ENCODE data around the gene EVL.

Gene EVL

DNA sequence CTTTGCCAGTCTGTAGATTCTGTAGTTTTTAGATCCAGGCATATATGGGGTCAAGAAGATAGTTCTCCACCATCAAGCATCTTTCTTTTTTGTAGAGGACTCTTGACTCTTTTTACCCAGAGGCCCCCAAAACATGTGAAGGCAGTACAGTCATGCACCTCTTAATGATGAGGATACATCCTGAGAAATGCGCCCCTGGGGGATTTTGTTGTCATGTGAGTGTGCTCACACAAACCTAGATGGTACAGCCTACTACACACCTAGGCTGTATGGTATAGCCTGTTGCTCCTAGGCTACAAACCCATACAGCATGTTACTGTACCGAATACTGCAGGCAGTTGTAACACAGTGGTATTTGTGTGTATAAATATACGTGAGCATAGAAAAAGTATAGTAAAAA is 23.0 kb downstream of the EVL start:
- Histone ChIP-seq H3K4me1 (ENCODE audit: control insufficient read depth in 1 of 2, insufficient read depth in 2 of 2, low read length in 2 of 2) (no peaks in the 10 kb centered on the region), H3K27ac (ENCODE audit: low read length) (no peak overlapping the region), H3K4me3 (ENCODE audit: low read depth in 1 of 2, low read length in 2 of 2) (no peak overlapping the region), H3K36me3 (ENCODE audit: control insufficient read depth in 1 of 2, insufficient read depth in 2 of 2, low read length in 2 of 2) (peaks cover 5 to 16% of the 10 kb centered on the region in 2 donors), H3K27me3 (ENCODE audit: low read depth, low read length) (no peaks in the 10 kb centered on the region), H3K9me3 (ENCODE audit: control insufficient read depth in 1 of 2, low read length in 2 of 2) (no peaks in the 10 kb centered on the region)

DNA sequence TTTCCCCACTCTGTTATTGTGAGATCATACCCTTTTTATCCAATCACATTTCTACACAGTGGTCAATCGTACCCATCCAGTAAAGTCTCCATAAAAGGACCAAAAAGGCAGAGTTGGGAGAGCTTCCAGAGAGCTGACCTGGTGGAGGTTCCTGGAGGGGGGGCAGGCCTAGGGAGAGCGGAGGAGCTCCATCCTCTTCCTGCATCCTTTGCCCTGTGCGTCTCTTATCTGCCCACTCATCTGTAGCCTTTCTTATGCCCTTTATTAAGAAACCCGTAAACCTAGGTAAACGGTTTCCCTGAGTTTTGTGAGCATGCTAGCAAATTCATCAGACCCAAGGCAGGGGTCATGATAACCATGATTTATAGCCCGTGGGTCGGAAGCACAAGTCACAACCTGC is 26.2 kb downstream of the EVL start:
- no peaks in the 10 kb centered on the region for H3K4me1 ChIP-seq (ENCODE audit: control insufficient read depth in 1 of 2, insufficient read depth in 2 of 2, low read length in 2 of 2)
- no peak overlapping the region for H3K27ac ChIP-seq (ENCODE audit: low read length)
- H3K27me3 ChIP-seq (ENCODE audit: low read depth, low read length), result no peaks in the 10 kb centered on the region
- no peaks in the 10 kb centered on the region for H3K9me3 ChIP-seq (ENCODE audit: control insufficient read depth in 1 of 2, low read length in 2 of 2)
- peaks cover 3 to 5% of the 10 kb centered on the region in 2 donors for H3K36me3 ChIP-seq (ENCODE audit: control insufficient read depth in 1 of 2, insufficient read depth in 2 of 2, low read length in 2 of 2)
- no peak overlapping the region for H3K4me3 ChIP-seq (ENCODE audit: low read depth in 1 of 2, low read length in 2 of 2)

DNA sequence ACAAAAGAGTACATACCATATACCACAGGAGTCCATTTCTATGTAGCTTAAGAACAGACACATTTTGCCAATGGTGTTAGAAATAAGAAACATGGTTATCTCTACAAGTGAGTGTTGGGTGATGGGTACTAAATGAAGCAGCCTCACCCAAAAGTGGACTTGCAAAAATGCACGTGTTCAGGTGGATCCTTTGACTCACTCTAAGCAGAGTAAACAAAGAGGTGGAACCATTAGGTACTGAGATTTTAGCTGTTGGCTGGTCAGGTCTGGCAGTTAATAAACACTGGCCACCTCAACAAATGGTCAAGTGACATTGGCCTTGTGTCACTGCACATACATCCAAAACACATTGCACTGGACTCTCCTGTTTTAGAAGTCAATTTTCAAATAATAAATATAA is 27.6 kb downstream of the EVL start:
- H3K4me1 ChIP-seq (ENCODE audit: control insufficient read depth in 1 of 2, insufficient read depth in 2 of 2, low read length in 2 of 2), result no peaks in the 10 kb centered on the region
- H3K9me3 ChIP-seq (ENCODE audit: control insufficient read depth in 1 of 2, low read length in 2 of 2), result no peaks in the 10 kb centered on the region
- no peak overlapping the region for H3K4me3 ChIP-seq (ENCODE audit: low read depth in 1 of 2, low read length in 2 of 2)
- peaks cover 7 to 9% of the 10 kb centered on the region in 2 donors for H3K36me3 ChIP-seq (ENCODE audit: control insufficient read depth in 1 of 2, insufficient read depth in 2 of 2, low read length in 2 of 2)
- no peak overlapping the region for H3K27ac ChIP-seq (ENCODE audit: low read length)
- no peaks in the 10 kb centered on the region for H3K27me3 ChIP-seq (ENCODE audit: low read depth, low read length)

DNA sequence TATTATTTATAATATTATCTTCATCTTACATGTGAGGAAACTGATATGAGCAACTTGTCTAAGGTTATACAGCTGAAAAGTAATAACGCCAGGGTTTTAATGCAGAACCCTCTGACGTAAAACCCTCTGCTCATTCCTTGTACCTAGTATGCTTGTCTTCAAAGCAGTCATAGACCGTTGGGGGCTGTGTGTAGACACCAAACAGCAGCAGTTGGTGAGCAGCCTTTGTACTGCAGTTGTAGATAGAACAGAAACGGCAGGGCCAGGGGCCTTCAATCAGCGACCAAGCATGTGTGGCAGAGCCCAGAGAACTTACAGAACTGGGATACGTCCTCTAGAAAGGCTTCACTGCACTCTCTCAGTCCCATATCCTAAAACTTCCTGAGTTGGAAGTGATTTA is 28.1 kb downstream of the EVL start:
- Histone ChIP-seq H3K4me3 (ENCODE audit: low read depth in 1 of 2, low read length in 2 of 2) (no peak overlapping the region), H3K27ac (ENCODE audit: low read length) (no peak overlapping the region), H3K9me3 (ENCODE audit: control insufficient read depth in 1 of 2, low read length in 2 of 2) (no peaks in the 10 kb centered on the region), H3K36me3 (ENCODE audit: control insufficient read depth in 1 of 2, insufficient read depth in 2 of 2, low read length in 2 of 2) (peaks cover 10 to 14% of the 10 kb centered on the region in 2 donors), H3K27me3 (ENCODE audit: low read depth, low read length) (no peaks in the 10 kb centered on the region), H3K4me1 (ENCODE audit: control insufficient read depth in 1 of 2, insufficient read depth in 2 of 2, low read length in 2 of 2) (no peaks in the 10 kb centered on the region)

DNA sequence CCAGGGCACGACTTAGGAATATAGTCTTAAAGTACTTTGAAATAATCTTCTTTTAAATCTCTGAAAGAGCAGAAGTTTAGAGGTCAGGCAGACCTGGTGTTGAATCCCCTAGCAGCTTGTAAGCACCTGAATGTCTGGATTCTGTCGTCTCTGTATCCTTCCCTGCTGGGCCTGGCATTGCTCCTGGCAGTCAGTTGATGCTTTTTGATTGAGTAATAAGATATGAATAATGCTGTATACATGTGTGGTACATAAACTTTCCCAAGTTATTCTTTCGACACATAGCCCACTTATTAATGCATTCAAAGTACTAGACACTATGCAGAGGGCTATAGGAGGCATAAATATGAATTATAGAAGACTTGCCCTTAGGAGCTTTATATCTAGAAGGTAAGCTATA is 31.4 kb downstream of the EVL start:
- no peaks in the 10 kb centered on the region for H3K9me3 ChIP-seq (ENCODE audit: control insufficient read depth in 1 of 2, low read length in 2 of 2)
- H3K36me3 ChIP-seq (ENCODE audit: control insufficient read depth in 1 of 2, insufficient read depth in 2 of 2, low read length in 2 of 2), result peaks cover 14 to 17% of the 10 kb centered on the region in 2 donors
- no peaks in the 10 kb centered on the region for H3K27me3 ChIP-seq (ENCODE audit: low read depth, low read length)
- no peaks in the 10 kb centered on the region for H3K4me1 ChIP-seq (ENCODE audit: control insufficient read depth in 1 of 2, insufficient read depth in 2 of 2, low read length in 2 of 2)
- no peak overlapping the region for H3K4me3 ChIP-seq (ENCODE audit: low read depth in 1 of 2, low read length in 2 of 2)
- no peak overlapping the region for H3K27ac ChIP-seq (ENCODE audit: low read length)

DNA sequence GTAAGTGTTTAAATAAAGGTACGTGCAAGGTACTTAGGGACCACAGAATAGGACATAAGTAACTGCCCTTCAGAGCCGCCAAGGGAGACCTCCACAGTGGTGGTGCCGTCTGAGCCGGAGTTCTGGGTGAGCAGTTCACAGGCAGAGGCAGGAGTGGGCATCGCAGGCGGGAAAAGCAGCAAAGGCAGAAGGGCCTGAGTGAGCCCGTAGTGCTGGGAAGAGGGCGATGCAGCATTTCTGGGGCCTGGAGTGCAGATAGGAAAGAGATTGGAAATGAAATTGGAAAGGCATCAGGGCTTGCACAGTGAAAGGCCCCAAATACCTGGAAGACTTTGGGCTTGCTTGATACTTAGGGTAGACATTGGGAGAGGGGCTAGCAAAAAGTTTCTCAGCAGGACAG is 32.9 kb downstream of the EVL start:
- peaks cover 0 to 7% of the 10 kb centered on the region in 2 donors for H3K4me1 ChIP-seq (ENCODE audit: control insufficient read depth in 1 of 2, insufficient read depth in 2 of 2, low read length in 2 of 2)
- H3K36me3 ChIP-seq (ENCODE audit: control insufficient read depth in 1 of 2, insufficient read depth in 2 of 2, low read length in 2 of 2), result peaks cover 14 to 17% of the 10 kb centered on the region in 2 donors
- no peak overlapping the region for H3K27ac ChIP-seq (ENCODE audit: low read length)
- no peaks in the 10 kb centered on the region for H3K9me3 ChIP-seq (ENCODE audit: control insufficient read depth in 1 of 2, low read length in 2 of 2)
- no peak overlapping the region for H3K4me3 ChIP-seq (ENCODE audit: low read depth in 1 of 2, low read length in 2 of 2)
- no peaks in the 10 kb centered on the region for H3K27me3 ChIP-seq (ENCODE audit: low read depth, low read length)

DNA sequence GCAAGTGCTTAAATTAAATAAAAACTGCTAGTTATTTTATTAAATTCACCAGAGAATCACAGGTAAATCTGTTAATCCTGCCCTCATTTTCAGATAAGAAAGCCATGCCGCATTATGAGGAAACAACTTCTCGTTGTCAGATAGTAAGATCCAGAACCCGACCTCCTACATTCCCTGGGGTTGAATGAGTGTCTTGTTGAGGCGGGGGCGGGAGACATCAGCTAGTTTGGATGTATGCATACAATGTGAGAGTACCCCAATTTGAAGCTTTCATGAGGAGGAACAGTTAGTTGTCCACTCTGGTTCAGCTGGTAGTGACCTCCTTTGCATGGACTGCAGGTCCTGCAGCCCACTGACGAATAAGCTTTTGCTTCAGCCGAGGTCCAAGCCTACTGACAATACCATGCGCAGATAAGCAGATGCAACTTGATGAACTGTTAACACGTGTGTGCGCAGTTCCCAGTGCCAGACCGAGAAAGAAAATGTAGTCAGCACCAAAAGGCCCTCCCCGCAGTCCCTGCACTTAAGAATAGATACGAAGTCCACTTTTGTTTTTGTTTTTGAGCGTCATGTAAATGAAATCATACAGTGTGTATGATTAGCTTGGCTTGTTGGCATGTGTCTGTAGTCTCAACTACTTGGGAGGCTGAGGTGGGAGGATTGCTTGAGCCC is 34.9 kb downstream of the EVL start:
- Histone ChIP-seq H3K4me3 (ENCODE audit: low read depth in 1 of 2, low read length in 2 of 2) (no peak overlapping the region), H3K27me3 (ENCODE audit: low read depth, low read length) (no peaks in the 10 kb centered on the region), H3K27ac (ENCODE audit: low read length) (no peak overlapping the region), H3K9me3 (ENCODE audit: control insufficient read depth in 1 of 2, low read length in 2 of 2) (no peaks in the 10 kb centered on the region), H3K4me1 (ENCODE audit: control insufficient read depth in 1 of 2, insufficient read depth in 2 of 2, low read length in 2 of 2) (peaks cover 5 to 27% of the 10 kb centered on the region in 2 donors), H3K36me3 (ENCODE audit: control insufficient read depth in 1 of 2, insufficient read depth in 2 of 2, low read length in 2 of 2) (peaks cover 14 to 17% of the 10 kb centered on the region in 2 donors)

DNA sequence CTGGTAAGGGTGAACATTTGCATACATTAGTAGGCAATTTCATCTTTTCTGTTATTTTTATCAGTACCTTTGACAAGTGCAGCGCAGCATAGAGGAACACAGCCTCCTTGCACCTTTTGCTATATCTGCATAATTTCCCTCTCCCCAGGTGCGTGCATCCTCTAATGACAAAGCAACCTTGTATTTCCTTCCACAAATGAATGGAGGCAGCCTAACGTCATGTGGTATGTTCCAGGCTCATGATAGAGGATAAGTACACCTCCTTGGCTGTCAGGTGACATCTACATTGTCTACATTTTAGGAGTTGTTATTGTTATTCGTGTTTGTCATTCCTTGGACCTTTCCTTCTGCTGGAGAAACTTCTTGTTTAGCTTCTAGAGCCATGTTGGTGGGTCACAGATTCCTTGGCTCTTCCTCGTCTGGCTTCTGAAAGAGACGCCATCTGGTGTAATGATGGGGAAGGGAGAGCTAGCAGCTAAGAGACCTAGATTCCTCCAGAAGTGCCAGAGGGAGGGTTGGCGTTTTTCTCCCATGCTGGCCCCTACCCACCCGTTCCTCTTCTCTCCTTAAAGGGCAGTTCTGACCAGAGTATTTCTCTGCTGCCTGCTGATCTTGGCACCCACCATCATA is 37.0 kb downstream of the EVL start:
- peaks cover 5 to 44% of the 10 kb centered on the region in 2 donors for H3K4me1 ChIP-seq (ENCODE audit: control insufficient read depth in 1 of 2, insufficient read depth in 2 of 2, low read length in 2 of 2)
- H3K36me3 ChIP-seq (ENCODE audit: control insufficient read depth in 1 of 2, insufficient read depth in 2 of 2, low read length in 2 of 2), result peaks cover 13 to 17% of the 10 kb centered on the region in 2 donors
- H3K4me3 ChIP-seq (ENCODE audit: low read depth in 1 of 2, low read length in 2 of 2), result no peak overlapping the region
- H3K27ac ChIP-seq (ENCODE audit: low read length), result no peak overlapping the region
- H3K27me3 ChIP-seq (ENCODE audit: low read depth, low read length), result no peaks in the 10 kb centered on the region
- no peaks in the 10 kb centered on the region for H3K9me3 ChIP-seq (ENCODE audit: control insufficient read depth in 1 of 2, low read length in 2 of 2)

DNA sequence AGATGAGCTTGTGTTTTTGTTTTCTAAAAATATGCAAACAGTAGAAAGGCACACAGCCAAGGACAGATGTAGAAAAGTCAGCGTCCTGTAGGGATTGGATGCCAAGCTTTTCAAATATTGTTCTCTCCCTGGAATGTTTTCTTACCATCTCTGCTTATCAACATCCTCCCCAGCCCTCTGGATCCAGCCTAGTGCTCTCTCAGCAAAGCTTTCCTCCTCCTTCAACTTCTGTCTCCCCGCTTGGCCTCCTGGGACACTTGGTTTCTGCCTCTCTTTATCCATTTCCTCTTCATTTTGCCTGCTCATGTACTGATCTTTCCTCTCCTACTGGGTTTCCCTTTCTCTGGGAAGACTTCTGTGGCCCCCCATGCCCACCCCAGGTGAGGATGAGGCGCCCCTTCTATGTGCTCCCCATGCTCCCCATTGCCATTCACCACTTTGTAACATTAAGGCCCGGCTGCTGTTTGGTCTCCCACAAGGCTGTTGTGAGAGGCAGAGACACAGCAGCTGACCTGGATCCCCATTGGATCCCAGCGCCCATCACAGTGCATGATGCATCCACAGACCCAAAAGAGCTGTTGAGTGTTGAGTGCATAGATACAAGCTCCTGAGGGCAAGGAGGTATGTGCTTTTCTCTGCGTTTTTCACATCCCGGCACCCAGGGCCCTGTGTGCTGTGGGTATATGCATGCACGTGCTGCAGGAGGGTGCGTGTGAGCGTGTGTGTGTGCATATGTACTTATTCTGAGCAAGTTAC is 38.2 kb downstream of the EVL start:
- H3K36me3 ChIP-seq (ENCODE audit: control insufficient read depth in 1 of 2, insufficient read depth in 2 of 2, low read length in 2 of 2), result peaks cover 3 to 5% of the 10 kb centered on the region in 2 donors
- H3K27ac ChIP-seq (ENCODE audit: low read length), result no peak overlapping the region
- H3K9me3 ChIP-seq (ENCODE audit: control insufficient read depth in 1 of 2, low read length in 2 of 2), result no peaks in the 10 kb centered on the region
- peaks cover 5 to 49% of the 10 kb centered on the region in 2 donors for H3K4me1 ChIP-seq (ENCODE audit: control insufficient read depth in 1 of 2, insufficient read depth in 2 of 2, low read length in 2 of 2)
- H3K4me3 ChIP-seq (ENCODE audit: low read depth in 1 of 2, low read length in 2 of 2), result no peak overlapping the region
- no peaks in the 10 kb centered on the region for H3K27me3 ChIP-seq (ENCODE audit: low read depth, low read length)

DNA sequence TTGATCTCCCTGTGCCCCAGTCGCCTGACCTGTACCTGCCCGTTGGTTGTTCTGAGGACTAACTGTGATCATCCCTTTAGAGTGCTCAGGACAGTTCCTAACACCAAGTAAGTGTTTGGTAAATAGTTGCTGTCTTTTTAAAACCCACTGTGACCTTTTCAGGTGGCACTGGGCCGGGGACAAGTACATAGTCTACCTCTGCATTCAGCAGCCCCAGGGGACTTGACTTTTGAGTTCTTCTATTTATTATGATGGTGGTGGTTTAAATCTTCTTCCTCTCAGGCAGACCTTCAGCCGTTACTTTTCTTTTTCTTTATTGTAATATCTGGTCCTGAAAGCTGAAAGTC is 38.8 kb downstream of the EVL start:
- Histone ChIP-seq H3K4me3 (ENCODE audit: low read depth in 1 of 2, low read length in 2 of 2) (no peak overlapping the region), H3K27ac (ENCODE audit: low read length) (no peak overlapping the region), H3K9me3 (ENCODE audit: control insufficient read depth in 1 of 2, low read length in 2 of 2) (no peaks in the 10 kb centered on the region), H3K27me3 (ENCODE audit: low read depth, low read length) (no peaks in the 10 kb centered on the region), H3K36me3 (ENCODE audit: control insufficient read depth in 1 of 2, insufficient read depth in 2 of 2, low read length in 2 of 2) (peaks cover 0 to 3% of the 10 kb centered on the region in 2 donors), H3K4me1 (ENCODE audit: control insufficient read depth in 1 of 2, insufficient read depth in 2 of 2, low read length in 2 of 2) (peaks cover 5 to 52% of the 10 kb centered on the region in 2 donors)

DNA sequence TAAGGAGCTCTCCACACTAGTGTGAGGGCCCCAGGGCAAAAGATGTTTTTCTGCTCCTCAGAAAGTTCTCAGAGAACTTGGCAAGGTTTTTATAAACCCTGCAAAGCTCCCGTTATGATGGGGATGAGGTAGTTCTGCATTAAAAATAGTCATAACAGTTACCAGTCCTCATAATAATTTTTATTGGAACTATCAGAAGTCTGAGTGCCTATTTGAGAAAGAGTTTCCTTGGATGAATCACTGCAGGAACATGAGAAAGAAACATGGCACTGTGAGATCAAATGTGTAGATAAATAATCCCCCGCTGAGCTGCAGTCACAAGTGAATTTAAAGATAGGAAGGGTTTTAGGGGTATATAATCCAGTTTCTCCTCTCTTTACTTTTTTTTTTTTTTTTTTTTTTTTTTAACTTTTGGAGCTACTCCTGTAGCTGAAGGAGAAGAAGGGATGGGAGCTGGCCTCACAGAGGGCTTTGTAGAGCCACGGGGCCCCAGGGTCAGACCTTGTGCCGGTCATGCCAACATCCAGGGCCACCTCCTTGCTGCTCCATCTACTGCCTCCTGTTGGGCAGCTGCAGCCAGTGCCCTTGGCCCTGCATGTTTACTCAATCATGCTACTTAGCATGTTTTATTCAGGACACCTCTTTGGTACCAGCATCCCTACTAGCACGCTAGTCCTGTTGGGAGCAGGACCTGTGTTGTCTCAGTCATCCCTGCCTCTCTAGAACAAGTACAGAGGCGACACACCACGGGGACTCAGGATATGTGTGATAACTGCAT is 39.5 kb downstream of the EVL start:
- Histone ChIP-seq H3K27ac (ENCODE audit: low read length) (no peak overlapping the region), H3K27me3 (ENCODE audit: low read depth, low read length) (no peaks in the 10 kb centered on the region), H3K36me3 (ENCODE audit: control insufficient read depth in 1 of 2, insufficient read depth in 2 of 2, low read length in 2 of 2) (peaks cover 0 to 3% of the 10 kb centered on the region in 2 donors), H3K9me3 (ENCODE audit: control insufficient read depth in 1 of 2, low read length in 2 of 2) (no peaks in the 10 kb centered on the region), H3K4me1 (ENCODE audit: control insufficient read depth in 1 of 2, insufficient read depth in 2 of 2, low read length in 2 of 2) (peaks cover 5 to 52% of the 10 kb centered on the region in 2 donors), H3K4me3 (ENCODE audit: low read depth in 1 of 2, low read length in 2 of 2) (no peak overlapping the region)
